HepG2 (cell line): Measurements from ENCODE around the gene ICE1.

Experiments used
- ETV6 ChIP-seq: sonication (generic); formaldehyde crosslinking; conservative IDR thresholded peaks from 2 replicates; pipeline ENCODE4 v1.4.0; 2020; ENCODE audit warnings: missing genetic modification reagents
- TP53 ChIP-seq: sonication (generic); formaldehyde crosslinking; conservative IDR thresholded peaks from 2 replicates; pipeline ENCODE4 v1.4.0; 2020; ENCODE audit warnings: missing genetic modification reagents
- ZFP36 ChIP-seq: fragments of 150-350 bp; IDR thresholded peaks from 2 replicates; pipeline ENCODE4 v1.6.1; 2018; ENCODE audit warnings: borderline replicate concordance, low read length, low read depth; ENCODE audit not compliant: partially characterized antibody
- TF ChIP-seq, protein P1 (sequence below): conservative IDR thresholded peaks from 2 replicates; pipeline ENCODE4 v1.6.1; 2018; ENCODE audit warnings: missing genetic modification reagents
- TF ChIP-seq, protein P2 (sequence below): sonication (generic); formaldehyde crosslinking; conservative IDR thresholded peaks from 2 replicates; pipeline ENCODE4 v1.8.0; 2022; ENCODE audit warnings: missing genetic modification reagents

DNA sequence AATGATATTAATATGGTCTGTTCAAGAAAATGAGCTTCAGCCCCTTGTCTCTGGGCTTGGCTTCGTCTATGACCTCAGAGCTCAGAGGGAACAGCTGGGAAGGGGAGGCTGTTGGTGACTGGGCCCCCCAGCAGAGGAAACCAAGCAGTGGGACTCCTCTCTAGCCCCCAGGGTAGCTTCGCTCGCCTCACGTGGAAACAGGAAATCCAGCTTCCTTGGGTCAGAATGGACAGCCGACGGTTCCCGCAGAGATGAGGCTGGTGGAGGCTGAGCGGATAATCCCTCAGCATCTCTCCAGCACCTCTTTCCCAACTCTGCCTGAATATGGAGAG, 37.2 kb upstream of the ICE1 start:
- TF ChIP-seq TP53 (no peak), ZFP36 (no peak), ETV6 (CRISPR knock-in tag) (no peak)
- TF ChIP-seq, protein P1, sequence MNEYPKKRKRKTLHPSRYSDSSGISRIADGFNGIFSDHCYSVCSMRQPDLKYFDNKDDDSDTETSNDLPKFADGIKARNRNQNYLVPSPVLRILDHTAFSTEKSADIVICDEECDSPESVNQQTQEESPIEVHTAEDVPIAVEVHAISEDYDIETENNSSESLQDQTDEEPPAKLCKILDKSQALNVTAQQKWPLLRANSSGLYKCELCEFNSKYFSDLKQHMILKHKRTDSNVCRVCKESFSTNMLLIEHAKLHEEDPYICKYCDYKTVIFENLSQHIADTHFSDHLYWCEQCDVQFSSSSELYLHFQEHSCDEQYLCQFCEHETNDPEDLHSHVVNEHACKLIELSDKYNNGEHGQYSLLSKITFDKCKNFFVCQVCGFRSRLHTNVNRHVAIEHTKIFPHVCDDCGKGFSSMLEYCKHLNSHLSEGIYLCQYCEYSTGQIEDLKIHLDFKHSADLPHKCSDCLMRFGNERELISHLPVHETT (CRISPR knock-in tag): no peak
- TF ChIP-seq, protein P2, sequence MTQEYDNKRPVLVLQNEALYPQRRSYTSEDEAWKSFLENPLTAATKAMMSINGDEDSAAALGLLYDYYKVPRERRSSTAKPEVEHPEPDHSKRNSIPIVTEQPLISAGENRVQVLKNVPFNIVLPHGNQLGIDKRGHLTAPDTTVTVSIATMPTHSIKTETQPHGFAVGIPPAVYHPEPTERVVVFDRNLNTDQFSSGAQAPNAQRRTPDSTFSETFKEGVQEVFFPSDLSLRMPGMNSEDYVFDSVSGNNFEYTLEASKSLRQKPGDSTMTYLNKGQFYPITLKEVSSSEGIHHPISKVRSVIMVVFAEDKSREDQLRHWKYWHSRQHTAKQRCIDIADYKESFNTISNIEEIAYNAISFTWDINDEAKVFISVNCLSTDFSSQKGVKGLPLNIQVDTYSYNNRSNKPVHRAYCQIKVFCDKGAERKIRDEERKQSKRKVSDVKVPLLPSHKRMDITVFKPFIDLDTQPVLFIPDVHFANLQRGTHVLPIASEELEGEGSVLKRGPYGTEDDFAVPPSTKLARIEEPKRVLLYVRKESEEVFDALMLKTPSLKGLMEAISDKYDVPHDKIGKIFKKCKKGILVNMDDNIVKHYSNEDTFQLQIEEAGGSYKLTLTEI: no peak
